Measurements from ENCODE around the gene BRD3OS.

BRD3OS gene

GRCh38 chr9:133981589-133981957 is 43.7 kb upstream of the BRD3OS start:
- TF ChIP-seq CTCF (IDR thresholded peaks at IDR 0.05; ENCODE audit: control extremely low read depth, extremely low read depth, low read depth, missing control alignments): no peak
- no peak for DNase-seq (ENCODE audit: extremely low spot score)
- POLR2A ChIA-PET: no interaction called here
- CTCF ChIA-PET: interaction anchor here (2.4 kb wide), 1 partner anchor 14 kb away, joined by 6 read pairs; no protein-coding TSS in a partner anchor

GRCh38 chr9:133981958-133982681 is 43.2 kb upstream of the BRD3OS start:
- TF ChIP-seq CTCF (IDR thresholded peaks at IDR 0.05; ENCODE audit: control extremely low read depth, extremely low read depth, low read depth, missing control alignments): no peak
- ChIA-PET CTCF (interaction anchor here (2.4 kb wide), 1 partner anchor 13 kb away, joined by 6 read pairs; no protein-coding TSS in a partner anchor), POLR2A (no interaction called here)
- no peak for DNase-seq (ENCODE audit: extremely low spot score)

- no peak for DNase-seq (ENCODE audit: extremely low spot score)
- POLR2A ChIA-PET: no interaction called here
- TF ChIP-seq CTCF (IDR thresholded peaks at IDR 0.05; ENCODE audit: control extremely low read depth, extremely low read depth, low read depth, missing control alignments): no peak
- CTCF ChIA-PET: interaction anchor here (1.0 kb wide), 1 partner anchor 27 kb away, joined by 3 read pairs; no protein-coding TSS in a partner anchor
Measured at GRCh38 chr9:133982971-133983720, 42.1 kb upstream of the BRD3OS start.

GRCh38 chr9:133986061-133986460 is 39.2 kb upstream of the BRD3OS start:
- TF ChIP-seq CTCF (IDR thresholded peaks at IDR 0.05; ENCODE audit: control extremely low read depth, extremely low read depth, low read depth, missing control alignments): no peak
- no peak for DNase-seq (ENCODE audit: extremely low spot score)
- CTCF ChIA-PET: no interaction called here
- POLR2A ChIA-PET: no interaction called here

- POLR2A ChIA-PET: no interaction called here
- CTCF ChIA-PET: interaction anchor here (1.8 kb wide), 1 partner anchor 10 kb away, joined by 3 read pairs; no protein-coding TSS in a partner anchor
- DNase-seq (ENCODE audit: extremely low spot score): no peak
- TF ChIP-seq CTCF (IDR thresholded peaks at IDR 0.05; ENCODE audit: control extremely low read depth, extremely low read depth, low read depth, missing control alignments): no peak
Measured at GRCh38 chr9:133986774-133987445, 38.4 kb upstream of the BRD3OS start.

- TF ChIP-seq CTCF (IDR thresholded peaks at IDR 0.05; ENCODE audit: control extremely low read depth, extremely low read depth, low read depth, missing control alignments): no peak
- DNase-seq (ENCODE audit: extremely low spot score): no peak
- ChIA-PET CTCF (interaction anchor here (1.8 kb wide), 1 partner anchor 10 kb away, joined by 3 read pairs; no protein-coding TSS in a partner anchor), POLR2A (no interaction called here)
Measured at GRCh38 chr9:133987446-133987788, 37.9 kb upstream of the BRD3OS start.
